HG02759 (cell line): ENCODE results near the gene PHF13.

Source experiments
- ATAC-seq: cut with Tn5 transposase; IDR thresholded peaks from one replicate; pipeline ENCODE4 v1.9.1; 2021; ENCODE audit warnings: mild to moderate bottlenecking, moderate library complexity; ENCODE audit not compliant: unreplicated experiment

The PHF13 gene

DNA sequence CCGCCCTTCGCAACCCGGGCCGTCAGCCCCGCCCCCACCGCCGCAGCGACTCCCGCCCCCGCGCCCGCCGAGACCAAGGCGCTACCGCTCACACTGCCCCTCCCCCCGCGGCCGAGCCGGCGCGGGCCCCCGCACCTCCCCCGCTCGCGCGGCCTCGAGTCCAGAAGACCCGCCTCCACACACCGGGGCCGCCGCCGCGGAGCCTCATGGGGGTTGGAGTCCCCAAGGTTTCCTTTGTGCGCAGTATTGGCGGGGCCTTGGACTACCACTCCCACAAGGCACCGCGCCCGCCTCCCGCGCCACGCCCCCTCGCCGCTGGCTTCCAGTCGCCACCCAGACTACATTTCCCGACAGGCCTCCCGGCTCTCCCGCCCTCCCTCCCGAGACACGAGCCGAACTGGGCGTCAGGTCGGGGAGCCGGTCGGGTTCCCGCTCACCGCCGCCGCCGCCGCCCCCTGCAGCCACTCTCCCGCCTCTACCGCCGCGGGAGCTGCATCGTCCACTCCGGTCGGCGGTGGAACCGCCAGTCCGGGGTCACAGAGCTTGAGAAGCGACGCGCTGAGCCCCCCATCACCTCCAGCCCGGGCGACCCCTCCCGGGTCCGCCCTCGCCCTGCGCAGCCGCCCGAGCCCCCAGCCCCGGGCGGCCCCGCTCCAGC, at the start of gene PHF13:
PHF13 (plus strand) TSS at position 371 of the 658 bp plus-strand sequence. CDS start 336 bp downstream, outside the sequence.
- ATAC-seq: peak; percentile 88

DNA sequence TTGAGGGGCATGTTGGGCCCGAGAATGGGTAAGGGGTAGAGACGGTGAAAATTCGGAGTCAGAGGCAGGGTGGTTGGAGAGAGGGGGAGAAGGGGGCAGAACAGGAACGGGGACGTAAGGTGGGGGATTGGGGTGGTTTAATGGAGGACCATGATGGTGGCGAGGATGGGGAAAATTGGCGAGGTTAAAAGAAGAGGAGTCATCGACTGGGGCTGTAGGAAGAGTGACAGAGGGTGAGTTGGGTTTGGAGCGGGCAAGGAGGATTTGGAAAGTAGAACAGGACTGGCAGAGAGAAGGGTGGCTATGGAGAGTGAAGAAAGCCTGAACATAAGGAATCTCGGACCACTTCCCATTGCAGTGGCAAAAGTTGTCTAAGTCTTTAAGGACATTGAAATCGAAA, 44.5 kb upstream of the PHF13 start:
- no peak for ATAC-seq

DNA sequence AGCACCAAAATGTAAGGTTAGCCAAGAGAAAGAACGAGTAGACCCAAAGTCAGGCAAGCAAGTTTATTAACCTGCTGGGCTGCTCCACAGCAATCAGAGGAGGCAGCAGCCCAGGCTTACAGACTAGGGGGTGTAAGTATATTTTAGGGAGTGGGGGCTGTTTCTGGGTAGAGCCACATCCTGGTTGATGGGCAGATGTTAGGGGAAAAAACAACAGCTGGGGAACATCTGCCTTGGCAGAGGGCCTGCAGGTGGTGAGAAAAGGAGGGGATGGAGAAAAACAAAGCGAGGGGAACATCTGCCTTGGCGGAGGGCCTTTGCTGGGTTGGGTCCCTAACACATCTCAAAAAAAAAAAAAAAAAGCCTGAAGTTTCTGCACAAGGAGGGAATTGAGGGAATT, 43.4 kb upstream of the PHF13 start:
- no peak for ATAC-seq

DNA sequence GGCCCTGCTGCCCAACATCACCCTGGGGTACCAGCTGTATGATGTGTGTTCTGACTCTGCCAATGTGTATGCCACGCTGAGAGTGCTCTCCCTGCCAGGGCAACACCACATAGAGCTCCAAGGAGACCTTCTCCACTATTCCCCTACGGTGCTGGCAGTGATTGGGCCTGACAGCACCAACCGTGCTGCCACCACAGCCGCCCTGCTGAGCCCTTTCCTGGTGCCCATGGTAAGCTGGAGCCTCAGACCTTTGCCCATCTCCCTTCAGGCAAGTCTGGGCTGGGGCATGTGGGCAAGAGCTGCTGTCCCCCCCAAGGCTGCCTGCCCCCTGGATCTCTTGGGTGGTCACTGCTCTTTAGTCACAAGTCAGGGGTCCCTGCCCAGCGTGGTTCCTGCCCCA, 42.5 kb upstream of the PHF13 start:
- no peak for ATAC-seq

DNA sequence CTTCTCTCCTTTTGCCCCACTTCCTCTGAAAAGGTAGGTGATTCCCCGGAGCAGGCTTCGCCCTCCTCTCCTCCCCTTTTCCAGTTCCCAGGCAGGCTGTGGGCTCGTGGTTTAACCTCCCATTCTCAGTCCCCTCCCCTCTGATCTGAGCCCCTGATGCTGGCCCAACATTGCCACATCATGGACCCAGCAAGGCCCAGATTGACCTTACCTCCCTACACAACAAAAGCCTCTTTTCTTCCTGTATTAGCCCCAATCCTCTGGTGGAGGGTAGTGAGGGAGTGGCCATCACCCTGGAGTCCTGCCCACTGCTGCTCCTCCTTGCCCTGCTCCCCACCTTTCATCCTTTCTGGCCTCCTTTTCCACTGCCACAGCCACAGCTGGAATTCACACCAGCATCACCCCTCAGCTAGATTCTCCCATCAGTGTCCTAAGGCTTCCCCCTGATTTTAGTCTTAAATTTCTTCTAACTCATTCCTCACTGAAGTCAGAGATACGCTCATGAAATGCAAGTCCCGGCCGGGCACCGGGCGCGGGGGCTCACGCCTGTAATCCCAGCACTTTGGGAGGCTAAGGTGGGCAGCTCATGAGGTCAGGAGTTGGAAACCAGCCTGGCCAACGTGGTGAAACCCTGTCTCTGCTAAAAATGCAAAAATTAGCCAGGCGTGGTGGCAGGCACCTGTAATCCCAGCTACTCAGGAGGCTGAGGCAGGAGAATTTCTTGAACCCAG, 40.7 kb upstream of the PHF13 start:
- no peak for ATAC-seq

DNA sequence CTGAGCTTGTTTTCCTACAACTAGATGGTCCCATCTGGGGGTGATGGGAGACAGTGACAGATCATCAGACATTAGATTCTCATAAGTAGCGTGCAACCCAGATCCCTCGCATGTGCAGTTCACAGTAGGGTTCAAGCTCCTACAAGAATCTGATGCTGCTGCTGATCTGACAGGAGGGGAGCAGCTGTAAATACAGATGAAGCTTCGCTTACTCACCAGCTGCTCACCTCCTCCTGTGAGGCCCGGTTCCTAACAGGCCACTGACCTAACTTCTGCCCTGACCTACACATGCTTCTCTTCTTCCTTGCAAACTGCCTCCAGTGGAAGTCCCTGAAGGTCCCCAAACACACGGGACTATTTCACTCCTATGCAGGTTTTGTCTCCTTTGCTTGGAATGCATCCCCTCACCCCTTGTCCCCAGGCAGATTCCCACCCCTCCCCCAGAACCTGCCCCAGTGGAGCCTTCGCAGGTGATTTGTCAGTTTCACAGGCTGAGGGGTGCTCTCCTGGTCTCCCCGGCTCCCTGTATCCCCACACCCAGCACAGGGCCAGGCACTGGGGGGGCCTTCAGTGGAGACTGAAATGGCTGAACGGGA, 39.4 kb upstream of the PHF13 start:
- ATAC-seq: no peak

DNA sequence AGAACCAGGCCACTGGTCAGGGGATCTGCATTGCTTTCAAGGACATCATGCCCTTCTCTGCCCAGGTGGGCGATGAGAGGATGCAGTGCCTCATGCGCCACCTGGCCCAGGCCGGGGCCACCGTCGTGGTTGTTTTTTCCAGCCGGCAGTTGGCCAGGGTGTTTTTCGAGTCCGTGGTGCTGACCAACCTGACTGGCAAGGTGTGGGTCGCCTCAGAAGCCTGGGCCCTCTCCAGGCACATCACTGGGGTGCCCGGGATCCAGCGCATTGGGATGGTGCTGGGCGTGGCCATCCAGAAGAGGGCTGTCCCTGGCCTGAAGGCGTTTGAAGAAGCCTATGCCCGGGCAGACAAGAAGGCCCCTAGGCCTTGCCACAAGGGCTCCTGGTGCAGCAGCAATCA, 38.7 kb upstream of the PHF13 start:
- no peak for ATAC-seq

DNA sequence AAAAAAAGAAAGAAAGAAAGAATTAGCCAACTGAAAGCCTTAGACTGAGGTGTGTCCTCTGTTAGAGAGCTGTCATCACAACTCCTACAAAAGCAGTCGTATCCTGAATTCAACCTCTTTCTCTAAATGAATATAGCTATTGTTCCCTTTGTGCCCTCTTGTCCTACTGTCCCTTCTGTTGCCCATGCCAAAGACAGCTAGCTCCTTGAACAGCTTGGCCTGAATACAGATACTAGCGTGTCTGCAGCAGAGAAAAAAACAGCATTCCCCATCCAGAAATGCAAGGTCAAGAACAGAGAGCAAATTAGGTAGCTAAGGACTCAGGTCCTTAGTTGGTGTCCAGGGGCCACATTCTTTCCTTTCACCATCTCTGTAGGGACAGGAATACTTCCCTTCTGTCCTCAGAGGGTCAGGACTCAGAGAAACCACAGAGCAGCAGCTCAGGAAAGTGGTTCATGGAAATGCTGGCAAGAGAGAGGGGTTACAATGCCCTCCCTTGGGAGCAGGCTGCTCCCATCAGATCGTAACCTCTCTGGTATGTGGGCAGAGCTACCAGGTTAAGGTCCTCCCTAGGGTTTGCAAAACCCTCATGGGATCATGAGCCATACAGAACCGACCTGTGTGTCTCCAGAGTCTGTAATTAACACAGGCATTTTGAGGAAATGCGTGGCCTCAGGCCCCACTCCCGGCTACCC, 35.6 kb upstream of the PHF13 start:
- no peak for ATAC-seq

DNA sequence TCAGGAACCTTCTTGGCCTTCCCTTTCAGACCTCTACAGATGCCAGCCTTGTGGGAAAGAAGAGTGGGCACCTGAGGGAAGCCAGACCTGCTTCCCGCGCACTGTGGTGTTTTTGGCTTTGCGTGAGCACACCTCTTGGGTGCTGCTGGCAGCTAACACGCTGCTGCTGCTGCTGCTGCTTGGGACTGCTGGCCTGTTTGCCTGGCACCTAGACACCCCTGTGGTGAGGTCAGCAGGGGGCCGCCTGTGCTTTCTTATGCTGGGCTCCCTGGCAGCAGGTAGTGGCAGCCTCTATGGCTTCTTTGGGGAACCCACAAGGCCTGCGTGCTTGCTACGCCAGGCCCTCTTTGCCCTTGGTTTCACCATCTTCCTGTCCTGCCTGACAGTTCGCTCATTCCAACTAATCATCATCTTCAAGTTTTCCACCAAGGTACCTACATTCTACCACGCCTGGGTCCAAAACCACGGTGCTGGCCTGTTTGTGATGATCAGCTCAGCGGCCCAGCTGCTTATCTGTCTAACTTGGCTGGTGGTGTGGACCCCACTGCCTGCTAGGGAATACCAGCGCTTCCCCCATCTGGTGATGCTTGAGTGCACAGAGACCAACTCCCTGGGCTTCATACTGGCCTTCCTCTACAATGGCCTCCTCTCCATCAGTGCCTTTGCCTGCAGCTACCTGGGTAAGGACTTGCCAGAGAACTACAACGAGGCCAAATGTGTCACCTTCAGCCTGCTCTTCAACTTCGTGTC, 34.7 kb upstream of the PHF13 start:
- no peak for ATAC-seq

DNA sequence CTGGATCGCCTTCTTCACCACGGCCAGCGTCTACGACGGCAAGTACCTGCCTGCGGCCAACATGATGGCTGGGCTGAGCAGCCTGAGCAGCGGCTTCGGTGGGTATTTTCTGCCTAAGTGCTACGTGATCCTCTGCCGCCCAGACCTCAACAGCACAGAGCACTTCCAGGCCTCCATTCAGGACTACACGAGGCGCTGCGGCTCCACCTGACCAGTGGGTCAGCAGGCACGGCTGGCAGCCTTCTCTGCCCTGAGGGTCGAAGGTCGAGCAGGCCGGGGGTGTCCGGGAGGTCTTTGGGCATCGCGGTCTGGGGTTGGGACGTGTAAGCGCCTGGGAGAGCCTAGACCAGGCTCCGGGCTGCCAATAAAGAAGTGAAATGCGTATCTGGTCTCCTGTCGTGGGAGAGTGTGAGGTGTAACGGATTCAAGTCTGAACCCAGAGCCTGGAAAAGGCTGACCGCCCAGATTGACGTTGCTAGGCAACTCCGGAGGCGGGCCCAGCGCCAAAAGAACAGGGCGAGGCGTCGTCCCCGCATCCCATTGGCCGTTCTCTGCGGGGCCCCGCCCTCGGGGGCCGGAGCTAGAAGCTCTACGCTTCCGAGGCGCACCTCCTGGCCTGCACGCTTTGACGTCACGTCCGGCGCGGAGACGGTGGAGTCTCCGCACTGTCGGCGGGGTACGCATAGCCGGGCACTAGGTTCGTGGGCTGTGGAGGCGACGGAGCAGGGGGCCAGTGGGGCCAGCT, 34.0 kb upstream of the PHF13 start, which contains the start of gene ZBTB48:
ZBTB48 (plus strand) TSS at position 621 of the 745 bp plus-strand sequence. CDS start 616 bp downstream, outside the sequence.
- ATAC-seq: peak; percentile 96

DNA sequence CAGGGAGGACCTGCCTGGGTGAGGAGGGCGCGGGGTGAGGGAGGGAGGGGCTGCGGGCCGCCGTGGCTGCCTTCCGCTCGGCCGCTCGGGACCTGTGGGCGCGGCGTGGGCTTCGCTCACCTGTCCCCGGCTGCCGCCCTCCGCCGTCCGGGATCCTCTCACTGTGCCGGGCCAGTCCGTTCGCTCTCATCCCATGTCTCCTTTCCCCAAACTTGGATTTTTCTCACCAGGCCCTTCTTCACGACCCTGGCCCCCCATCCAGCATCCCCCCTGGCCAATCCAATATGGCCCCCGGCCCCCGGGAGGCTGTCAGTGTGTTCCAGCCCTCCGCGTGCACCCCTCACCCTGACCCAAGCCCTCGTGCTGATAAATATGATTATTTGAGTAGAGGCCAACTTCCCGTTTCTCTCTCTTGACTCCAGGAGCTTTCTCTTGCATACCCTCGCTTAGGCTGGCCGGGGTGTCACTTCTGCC, 33.4 kb upstream of the PHF13 start:
- ATAC-seq: no peak

DNA sequence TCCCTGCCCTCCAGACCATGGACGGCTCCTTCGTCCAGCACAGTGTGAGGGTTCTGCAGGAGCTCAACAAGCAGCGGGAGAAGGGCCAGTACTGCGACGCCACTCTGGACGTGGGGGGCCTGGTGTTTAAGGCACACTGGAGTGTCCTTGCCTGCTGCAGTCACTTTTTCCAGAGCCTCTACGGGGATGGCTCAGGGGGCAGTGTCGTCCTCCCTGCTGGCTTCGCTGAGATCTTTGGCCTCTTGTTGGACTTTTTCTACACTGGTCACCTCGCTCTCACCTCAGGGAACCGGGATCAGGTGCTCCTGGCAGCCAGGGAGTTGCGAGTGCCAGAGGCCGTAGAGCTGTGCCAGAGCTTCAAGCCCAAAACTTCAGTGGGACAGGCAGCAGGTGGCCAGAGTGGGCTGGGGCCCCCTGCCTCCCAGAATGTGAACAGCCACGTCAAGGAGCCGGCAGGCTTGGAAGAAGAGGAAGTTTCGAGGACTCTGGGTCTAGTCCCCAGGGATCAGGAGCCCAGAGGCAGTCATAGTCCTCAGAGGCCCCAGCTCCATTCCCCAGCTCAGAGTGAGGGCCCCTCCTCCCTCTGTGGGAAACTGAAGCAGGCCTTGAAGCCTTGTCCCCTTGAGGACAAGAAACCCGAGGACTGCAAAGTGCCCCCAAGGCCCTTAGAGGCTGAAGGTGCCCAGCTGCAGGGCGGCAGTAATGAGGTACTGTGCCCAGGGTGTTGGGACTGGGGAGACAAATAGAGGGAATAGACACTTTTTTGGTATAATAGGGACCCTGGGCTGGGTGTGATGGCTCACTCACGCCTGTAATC, 32.7 kb upstream of the PHF13 start:
- no peak for ATAC-seq

DNA sequence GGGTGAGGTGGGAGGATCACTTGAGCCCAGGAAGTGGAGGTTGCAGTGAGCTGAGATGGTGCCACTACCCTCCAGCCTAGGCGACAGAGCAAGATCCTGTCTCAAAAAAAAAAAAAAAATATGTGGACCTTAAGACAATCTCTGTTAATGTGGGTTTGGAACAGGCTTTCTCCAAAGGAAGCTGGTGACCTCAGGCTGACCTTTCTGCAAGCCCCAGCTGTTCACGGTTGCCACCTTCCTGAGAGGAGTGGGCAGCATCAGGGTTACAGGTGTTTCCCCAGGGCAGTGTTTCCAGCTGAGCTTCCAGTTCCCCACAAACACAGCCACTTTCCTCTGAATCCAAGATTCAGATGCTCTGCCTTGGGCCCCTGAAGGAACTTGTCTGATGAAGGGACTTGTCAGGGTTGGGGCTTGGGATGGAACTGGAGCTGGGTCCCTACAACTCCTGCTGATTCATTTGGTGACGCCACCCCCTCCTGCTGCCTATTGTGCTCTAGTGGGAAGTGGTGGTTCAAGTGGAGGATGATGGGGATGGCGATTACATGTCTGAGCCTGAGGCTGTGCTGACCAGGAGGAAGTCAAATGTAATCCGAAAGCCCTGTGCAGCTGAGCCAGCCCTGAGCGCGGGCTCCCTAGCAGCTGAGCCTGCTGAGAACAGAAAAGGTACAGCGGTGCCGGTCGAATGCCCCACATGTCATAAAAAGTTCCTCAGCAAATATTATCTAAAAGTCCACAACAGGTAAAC, 31.8 kb upstream of the PHF13 start:
- ATAC-seq: no peak

DNA sequence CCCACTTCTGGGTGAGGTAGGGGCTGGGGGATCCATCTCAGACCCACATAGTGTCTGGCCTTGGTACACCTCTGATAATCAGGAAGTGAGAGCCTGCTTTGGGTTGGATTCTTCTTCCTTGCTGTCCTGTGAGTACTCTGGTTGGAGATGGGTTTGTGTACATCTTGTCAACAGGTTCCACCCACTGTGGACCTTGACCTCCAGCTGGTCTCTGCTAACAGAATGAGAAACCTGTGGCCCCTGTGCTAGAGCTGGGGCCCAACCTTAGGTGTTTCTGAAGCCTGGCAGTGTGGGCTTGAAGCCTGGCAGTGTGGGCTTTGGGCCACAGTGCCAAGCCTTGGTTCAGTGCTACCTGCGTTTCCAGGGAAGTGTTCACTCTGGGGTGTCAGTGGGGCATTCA, 31.2 kb upstream of the PHF13 start:
- ATAC-seq: no peak

DNA sequence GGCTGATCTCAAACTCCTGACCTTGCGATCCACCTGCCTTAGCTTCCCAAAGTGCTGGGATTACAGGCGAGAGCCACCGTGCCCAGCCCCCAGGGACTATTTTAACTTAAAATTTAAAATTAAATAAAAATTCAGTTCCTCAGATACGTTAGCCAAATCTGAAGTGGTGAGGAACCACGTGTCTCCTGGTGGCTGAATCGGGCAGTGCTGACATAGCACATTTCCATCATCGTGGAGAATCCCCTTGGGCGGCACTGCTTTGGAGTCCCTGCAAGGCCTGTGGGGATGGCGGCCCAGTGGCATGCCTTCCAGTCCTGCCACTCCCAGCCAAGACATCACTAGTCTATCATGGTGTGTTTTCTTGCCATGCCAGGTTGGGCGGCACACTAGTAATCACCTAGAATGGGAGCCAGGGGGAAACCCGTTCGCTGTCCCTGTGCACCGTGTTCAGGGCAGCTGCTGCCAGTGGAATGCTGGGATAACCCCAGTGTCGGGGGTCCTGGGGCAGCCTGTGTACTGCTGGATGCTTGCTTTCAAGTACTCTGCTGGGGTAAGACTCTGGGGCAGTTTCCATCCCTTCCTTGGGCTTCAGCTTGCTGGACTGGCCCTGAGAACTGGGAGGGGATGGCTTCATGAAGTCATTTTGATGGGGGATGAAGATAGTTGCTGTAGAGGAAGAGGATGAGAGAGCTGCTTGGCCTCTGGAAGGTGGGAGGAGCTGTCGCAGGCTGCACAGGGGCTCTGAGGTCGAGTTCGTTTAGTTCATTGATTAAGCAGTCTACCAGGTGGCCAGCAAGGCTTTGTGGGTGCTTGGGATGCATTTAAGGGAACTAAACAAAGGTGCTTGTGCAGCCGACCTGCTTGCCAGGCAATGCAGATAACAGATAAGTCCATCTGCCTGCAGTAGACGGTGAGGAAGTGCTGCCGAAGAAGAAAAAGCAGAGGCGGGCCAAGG, 29.1 kb upstream of the PHF13 start:
- ATAC-seq: no peak

DNA sequence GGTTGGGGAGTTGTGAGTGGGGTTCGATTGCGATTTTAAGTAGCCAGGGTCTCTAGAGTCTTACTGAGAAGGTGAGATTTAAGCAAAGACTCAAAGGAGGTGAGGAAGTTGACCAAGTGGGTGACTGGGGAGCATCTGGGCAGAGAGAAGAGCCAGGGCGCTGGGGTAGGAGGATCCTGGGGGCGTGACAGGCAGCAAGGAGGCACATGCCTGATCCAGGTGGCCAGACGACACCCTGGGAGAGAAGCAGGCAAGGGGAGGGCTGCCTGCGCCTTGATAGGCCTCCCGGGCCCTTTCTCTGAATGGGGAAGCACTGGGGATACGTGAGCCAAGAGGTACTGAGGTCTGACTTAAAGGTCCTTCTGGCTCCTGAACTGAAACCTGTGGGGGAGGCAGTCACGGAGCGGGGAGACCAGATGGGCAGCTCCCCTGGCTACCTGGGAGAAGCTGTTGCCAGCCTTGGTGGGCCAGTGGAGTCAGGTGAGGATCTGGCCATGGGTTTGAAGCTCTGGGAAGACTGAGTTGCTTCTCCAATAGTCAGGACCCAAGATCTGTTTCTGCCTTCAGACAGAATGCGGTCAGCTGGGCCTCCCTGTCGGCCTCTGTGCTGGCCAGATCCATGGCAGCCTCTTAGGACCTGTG, 28.3 kb upstream of the PHF13 start:
- no peak for ATAC-seq

DNA sequence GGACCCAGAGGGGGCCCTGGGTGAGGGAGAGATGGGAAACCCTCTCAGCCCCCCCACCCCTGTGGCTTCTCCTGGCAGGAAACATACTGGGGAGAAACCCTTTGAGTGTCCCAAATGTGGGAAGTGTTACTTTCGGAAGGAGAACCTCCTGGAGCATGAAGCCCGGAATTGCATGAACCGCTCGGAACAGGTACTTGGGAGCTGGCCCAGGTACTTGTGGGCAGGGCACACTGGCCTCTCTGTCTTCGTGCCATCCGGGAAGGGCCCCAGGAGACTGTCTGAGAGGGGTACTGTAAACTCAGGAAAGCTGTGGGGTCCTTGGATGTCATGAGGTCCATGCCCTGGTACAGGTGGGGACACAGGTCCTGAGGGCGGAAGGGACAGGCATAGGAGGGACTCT, 27.7 kb upstream of the PHF13 start:
- no peak for ATAC-seq
